MCF 10A (cell line): ENCODE results near the gene MED12. TPM values are rescaled to one million over a fixed set of nuclear protein-coding genes. Genes with fewer than 3 reads are reported as not detected.

Experiments
- BruUV-seq: library from RNA; stranded (reverse); fragments of 400-500 nt; replicated peaks from 2 replicates; lab custom pipeline; 2021; lab: Mats Ljungman, UMichigan
- CTCF ChIA-PET: fragments of 300-600 bp; sonication (Branson Sonifier 250); formaldehyde crosslinking; extraction: SDS; loops from one replicate; lab custom pipeline; 2021; ENCODE audit warnings: antibody characterized with exemption, inconsistent platforms; lab: Yijun Ruan, JAX
- POLR2A ChIA-PET: fragments of 300-600, 350-650 bp; sonication (Branson Sonifier 250); formaldehyde crosslinking; extraction: SDS; loops from one replicate; lab custom pipeline; 2020; ENCODE audit warnings: antibody characterized with exemption, inconsistent platforms; lab: Yijun Ruan, JAX
- DNase-seq: peaks from one replicate; pipeline ENCODE4 v3.0.0-alpha.2; 2018; ENCODE audit not compliant: unreplicated experiment
- H3K27ac Mint-ChIP-seq: one replicate; pipeline ENCODE4 v1.8.0; 2022; ENCODE audit warnings: mild to moderate bottlenecking, low read depth, mixed read lengths; ENCODE audit not compliant: unreplicated experiment
- H3K27me3 Mint-ChIP-seq: one replicate; pipeline ENCODE4 v1.8.0; 2022; ENCODE audit warnings: mixed read lengths; ENCODE audit not compliant: insufficient read depth, unreplicated experiment
- H3K36me3 Mint-ChIP-seq: one replicate; pipeline ENCODE4 v1.8.0; 2022; ENCODE audit warnings: mild to moderate bottlenecking, moderate library complexity, mixed read lengths; ENCODE audit not compliant: insufficient read depth, unreplicated experiment
- H3K4me1 Mint-ChIP-seq: one replicate; pipeline ENCODE4 v1.8.0; 2022; ENCODE audit warnings: mixed read lengths; ENCODE audit not compliant: insufficient read depth, unreplicated experiment
- H3K4me3 Mint-ChIP-seq: one replicate; pipeline ENCODE4 v1.8.0; 2022; ENCODE audit warnings: mild to moderate bottlenecking, moderate library complexity, mixed read lengths; ENCODE audit not compliant: unreplicated experiment
- H3K9me3 Mint-ChIP-seq: one replicate; pipeline ENCODE4 v1.8.0; 2022; ENCODE audit warnings: mixed read lengths; ENCODE audit not compliant: unreplicated experiment
- intact Hi-C: fragments of 100-400 bp; cut with micrococcal nuclease; formaldehyde crosslinking; loops from 2 replicates; pipeline ENCODE4 v1.14.1; 2022
- total RNA-seq: library from RNA; stranded (reverse); gene quantifications from 2 replicates; pipeline ENCODE4 v1.2.3, GENCODE V29; 2022
- TF ChIP-seq, protein P1 (sequence below): fragments of 200-600 bp; IDR thresholded peaks from one replicate; pipeline ENCODE4 v1.8.0; 2022; ENCODE audit warnings: antibody characterized with exemption, mild to moderate bottlenecking; ENCODE audit not compliant: unreplicated experiment

MED12 gene
- total RNA-seq, 1 experiment from 2014 or later: 36.6 TPM

DNA sequence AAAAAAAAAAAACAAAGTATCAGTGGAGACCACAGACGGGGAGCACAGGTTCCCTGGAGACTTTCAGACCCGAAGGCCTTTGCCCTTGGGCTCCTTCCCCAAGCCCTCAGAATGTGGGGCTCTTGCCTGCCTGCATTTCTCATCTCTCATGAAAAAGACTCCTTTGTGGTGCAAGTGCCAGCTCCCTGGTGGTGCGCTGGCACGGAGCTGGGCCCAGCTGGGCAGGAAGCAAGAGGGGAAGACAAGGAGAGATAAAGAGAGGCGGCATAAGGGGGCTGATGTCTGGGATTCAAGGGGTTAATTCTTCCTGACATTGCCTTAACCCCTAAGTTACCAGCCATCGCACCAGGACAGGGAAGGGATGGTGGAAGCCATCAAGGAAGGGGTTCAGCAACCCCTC lies 48.1 kb downstream of the MED12 start:
- DNase-seq: no peak
- ChIA-PET POLR2A (no interaction called here), CTCF (interaction anchor here (1.5 kb wide), 1 partner anchor 13 kb away, joined by 3 read pairs; no protein-coding TSS in a partner anchor)
- Mint-ChIP-seq H3K4me3 (no peak overlapping the region), H3K36me3 (peaks cover 6% of the 10 kb centered on the region), H3K27ac (no peak overlapping the region), H3K4me1 (no peaks in the 10 kb centered on the region), H3K27me3 (peaks cover 35% of the 10 kb centered on the region), H3K9me3 (no peaks in the 10 kb centered on the region)
- TF ChIP-seq, protein P1, sequence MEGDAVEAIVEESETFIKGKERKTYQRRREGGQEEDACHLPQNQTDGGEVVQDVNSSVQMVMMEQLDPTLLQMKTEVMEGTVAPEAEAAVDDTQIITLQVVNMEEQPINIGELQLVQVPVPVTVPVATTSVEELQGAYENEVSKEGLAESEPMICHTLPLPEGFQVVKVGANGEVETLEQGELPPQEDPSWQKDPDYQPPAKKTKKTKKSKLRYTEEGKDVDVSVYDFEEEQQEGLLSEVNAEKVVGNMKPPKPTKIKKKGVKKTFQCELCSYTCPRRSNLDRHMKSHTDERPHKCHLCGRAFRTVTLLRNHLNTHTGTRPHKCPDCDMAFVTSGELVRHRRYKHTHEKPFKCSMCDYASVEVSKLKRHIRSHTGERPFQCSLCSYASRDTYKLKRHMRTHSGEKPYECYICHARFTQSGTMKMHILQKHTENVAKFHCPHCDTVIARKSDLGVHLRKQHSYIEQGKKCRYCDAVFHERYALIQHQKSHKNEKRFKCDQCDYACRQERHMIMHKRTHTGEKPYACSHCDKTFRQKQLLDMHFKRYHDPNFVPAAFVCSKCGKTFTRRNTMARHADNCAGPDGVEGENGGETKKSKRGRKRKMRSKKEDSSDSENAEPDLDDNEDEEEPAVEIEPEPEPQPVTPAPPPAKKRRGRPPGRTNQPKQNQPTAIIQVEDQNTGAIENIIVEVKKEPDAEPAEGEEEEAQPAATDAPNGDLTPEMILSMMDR: no peak
- intact Hi-C loops: no loop called here
- BruUV-seq: no TSS peak

DNA sequence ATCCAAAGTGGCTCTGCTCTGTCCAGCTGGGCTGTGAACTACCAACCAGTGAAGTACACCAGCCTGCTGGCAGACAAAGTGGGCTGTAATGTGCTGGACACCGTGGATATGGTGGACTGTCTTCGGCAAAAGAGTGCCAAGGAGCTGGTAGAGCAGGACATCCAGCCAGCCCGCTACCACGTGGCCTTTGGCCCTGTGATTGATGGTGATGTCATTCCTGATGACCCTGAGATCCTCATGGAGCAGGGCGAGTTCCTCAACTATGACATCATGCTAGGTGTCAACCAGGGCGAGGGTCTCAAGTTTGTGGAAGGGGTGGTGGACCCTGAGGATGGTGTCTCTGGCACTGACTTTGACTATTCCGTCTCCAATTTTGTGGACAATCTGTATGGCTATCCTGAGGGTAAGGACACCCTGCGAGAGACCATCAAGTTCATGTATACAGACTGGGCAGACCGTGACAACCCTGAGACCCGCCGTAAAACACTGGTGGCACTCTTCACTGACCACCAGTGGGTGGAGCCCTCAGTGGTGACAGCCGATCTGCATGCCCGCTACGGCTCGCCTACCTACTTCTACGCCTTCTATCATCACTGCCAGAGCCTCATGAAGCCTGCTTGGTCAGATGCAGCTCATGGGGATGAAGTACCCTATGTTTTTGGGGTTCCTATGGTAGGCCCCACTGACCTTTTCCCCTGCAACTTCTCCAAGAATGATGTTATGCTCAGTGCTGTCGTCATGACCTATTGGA lies 48.8 kb downstream of the MED12 start:
- POLR2A ChIA-PET: no interaction called here
- H3K27ac Mint-ChIP-seq: no peak overlapping the region
- intact Hi-C loops: no loop called here
- CTCF ChIA-PET: interaction anchor here (1.5 kb wide), 1 partner anchor 12 kb away, joined by 3 read pairs; no protein-coding TSS in a partner anchor
- DNase-seq: no peak
- no TSS peak for BruUV-seq
- H3K9me3 Mint-ChIP-seq: no peaks in the 10 kb centered on the region
- TF ChIP-seq, protein P1: no peak
- no peaks in the 10 kb centered on the region for H3K4me1 Mint-ChIP-seq
- H3K36me3 Mint-ChIP-seq: peaks cover 6% of the 10 kb centered on the region
- no peak overlapping the region for H3K4me3 Mint-ChIP-seq
- peaks cover 35% of the 10 kb centered on the region for H3K27me3 Mint-ChIP-seq

DNA sequence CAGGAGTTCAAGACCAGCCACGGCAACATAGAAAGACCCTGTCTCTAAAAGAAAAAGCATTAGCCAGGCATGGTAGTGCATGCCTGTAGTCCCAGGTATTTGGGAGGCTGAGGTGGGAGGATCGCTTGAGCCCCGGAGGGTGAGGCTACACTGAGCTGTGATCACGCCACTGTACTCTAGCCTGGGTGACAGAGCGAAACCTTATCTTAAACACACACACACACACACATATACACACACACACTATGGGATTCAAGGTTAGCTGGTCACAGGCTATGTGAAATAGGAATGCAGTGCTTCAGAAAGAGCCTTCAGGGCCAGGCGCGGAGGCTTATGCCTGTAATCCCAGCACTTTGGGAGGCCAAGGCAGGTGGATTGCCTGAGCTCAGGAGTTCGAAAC lies 49.7 kb downstream of the MED12 start:
- no peak for DNase-seq
- Mint-ChIP-seq H3K9me3 (no peaks in the 10 kb centered on the region), H3K4me1 (no peaks in the 10 kb centered on the region), H3K4me3 (no peak overlapping the region), H3K36me3 (peaks cover 6% of the 10 kb centered on the region), H3K27me3 (peaks cover 36% of the 10 kb centered on the region), H3K27ac (no peak overlapping the region)
- TF ChIP-seq, protein P1: no peak
- ChIA-PET POLR2A (no interaction called here), CTCF (interaction anchor here (1.5 kb wide), 1 partner anchor 11 kb away, joined by 3 read pairs; no protein-coding TSS in a partner anchor)
- intact Hi-C loops: no loop called here
- no TSS peak for BruUV-seq

DNA sequence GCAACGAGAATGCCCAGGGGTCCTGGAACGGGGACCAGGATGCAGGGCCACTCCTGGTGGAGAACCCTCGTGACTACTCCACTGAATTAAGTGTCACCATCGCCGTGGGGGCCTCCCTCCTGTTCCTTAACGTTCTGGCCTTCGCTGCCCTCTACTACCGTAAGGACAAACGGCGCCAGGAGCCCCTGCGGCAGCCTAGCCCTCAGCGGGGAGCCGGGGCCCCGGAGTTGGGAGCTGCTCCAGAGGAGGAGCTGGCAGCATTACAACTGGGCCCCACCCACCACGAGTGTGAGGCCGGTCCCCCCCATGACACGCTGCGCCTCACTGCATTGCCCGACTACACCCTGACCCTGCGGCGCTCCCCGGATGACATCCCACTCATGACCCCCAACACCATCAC lies 51.2 kb downstream of the MED12 start:
- H3K4me3 Mint-ChIP-seq: no peak overlapping the region
- DNase-seq: no peak
- POLR2A ChIA-PET: no interaction called here
- no peaks in the 10 kb centered on the region for H3K36me3 Mint-ChIP-seq
- TF ChIP-seq, protein P1: no peak
- intact Hi-C loops: no loop called here
- CTCF ChIA-PET: interaction anchor here (1.1 kb wide), 1 partner anchor 10 kb away, joined by 3 read pairs; no protein-coding TSS in a partner anchor
- no peak overlapping the region for H3K27ac Mint-ChIP-seq
- BruUV-seq: no TSS peak
- H3K27me3 Mint-ChIP-seq: peaks cover 41% of the 10 kb centered on the region
- H3K9me3 Mint-ChIP-seq: no peaks in the 10 kb centered on the region
- no peaks in the 10 kb centered on the region for H3K4me1 Mint-ChIP-seq
